ENCODE measurements around the gene TOP2B. TPM values are rescaled to one million over a fixed set of nuclear protein-coding genes. Genes with fewer than 3 reads are reported as not detected.
A peak's percentile ranks its signal among the peaks of the same experiment; 100 is the strongest.

The TOP2B gene, protein sequence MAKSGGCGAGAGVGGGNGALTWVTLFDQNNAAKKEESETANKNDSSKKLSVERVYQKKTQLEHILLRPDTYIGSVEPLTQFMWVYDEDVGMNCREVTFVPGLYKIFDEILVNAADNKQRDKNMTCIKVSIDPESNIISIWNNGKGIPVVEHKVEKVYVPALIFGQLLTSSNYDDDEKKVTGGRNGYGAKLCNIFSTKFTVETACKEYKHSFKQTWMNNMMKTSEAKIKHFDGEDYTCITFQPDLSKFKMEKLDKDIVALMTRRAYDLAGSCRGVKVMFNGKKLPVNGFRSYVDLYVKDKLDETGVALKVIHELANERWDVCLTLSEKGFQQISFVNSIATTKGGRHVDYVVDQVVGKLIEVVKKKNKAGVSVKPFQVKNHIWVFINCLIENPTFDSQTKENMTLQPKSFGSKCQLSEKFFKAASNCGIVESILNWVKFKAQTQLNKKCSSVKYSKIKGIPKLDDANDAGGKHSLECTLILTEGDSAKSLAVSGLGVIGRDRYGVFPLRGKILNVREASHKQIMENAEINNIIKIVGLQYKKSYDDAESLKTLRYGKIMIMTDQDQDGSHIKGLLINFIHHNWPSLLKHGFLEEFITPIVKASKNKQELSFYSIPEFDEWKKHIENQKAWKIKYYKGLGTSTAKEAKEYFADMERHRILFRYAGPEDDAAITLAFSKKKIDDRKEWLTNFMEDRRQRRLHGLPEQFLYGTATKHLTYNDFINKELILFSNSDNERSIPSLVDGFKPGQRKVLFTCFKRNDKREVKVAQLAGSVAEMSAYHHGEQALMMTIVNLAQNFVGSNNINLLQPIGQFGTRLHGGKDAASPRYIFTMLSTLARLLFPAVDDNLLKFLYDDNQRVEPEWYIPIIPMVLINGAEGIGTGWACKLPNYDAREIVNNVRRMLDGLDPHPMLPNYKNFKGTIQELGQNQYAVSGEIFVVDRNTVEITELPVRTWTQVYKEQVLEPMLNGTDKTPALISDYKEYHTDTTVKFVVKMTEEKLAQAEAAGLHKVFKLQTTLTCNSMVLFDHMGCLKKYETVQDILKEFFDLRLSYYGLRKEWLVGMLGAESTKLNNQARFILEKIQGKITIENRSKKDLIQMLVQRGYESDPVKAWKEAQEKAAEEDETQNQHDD (N-terminal part only)
- 100 to 1,000 TPM; 268 to 328 (median 295) TPM for polyA plus RNA-seq (ENCODE audit: insufficient read length in 4 of 4)

GRCh38 chr3:25664812-25665314, at the start of gene TOP2B:
TSS of gene TOP2B (minus strand) at chr3:25664907. CDS start at chr3:25664297, 610 bp downstream.
- peak; percentile 92 to 97 (median 96) for DNase-seq (ENCODE audit: low read depth in 4 of 4, low spot score in 2 of 4)

DNA sequence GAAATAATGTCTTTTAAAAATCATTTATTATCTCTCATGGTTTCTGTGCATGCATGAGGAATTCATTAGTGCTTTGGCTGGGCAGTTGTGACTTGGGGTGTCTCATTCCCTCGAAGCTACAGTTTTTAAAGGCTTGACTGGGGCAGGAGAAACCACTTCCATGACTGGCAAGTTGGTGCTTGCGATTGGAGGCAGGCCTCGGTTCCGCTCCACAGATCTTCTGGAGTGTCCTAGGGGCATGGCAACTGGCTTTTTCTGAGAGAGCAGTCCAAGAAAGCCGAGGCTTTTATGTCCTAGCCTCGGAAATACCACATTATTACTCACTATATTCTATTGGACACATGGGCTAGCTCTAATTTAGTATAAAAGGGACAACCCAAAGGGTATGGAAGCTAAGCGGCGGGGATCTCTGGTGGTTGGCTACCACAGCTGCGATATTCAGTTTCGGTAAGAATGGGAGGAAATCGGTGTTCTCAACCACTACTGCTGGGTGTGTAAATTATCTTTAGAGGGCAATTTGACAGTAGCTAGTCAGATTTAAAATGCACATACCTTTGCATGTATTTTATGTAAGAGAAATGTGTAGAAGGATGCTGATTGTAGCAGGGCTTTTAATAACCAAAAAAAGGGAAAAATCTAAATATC, 48.8 kb upstream of the TOP2B start:
- DNase-seq (ENCODE audit: low read depth in 4 of 4, low spot score in 2 of 4), result no peak

- DNase-seq (ENCODE audit: low read depth in 4 of 4, low spot score in 2 of 4), result no peak
Measured at GRCh38 chr3:25711090-25711489, 46.4 kb upstream of the TOP2B start.

DNA sequence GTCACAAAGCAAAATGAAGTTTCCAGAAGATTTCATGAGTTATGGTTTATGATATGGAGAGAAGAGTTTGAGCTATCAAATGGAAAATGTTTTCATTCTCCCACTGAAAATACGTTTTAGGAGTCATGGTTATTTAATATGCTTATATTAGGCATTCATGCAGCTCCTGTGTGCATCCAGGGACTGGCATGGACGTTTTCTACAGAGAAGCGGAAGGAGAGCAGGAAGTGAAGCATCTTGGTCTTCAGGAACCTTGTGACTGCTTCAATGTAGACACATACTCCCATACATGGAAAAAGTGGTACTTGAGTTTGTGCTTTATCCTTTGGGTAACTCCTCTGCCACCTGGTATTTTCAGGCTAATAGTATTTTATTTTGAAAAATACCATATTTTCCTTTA, 43.3 kb upstream of the TOP2B start:
- no peak for DNase-seq (ENCODE audit: low read depth in 4 of 4, low spot score in 2 of 4)

DNA sequence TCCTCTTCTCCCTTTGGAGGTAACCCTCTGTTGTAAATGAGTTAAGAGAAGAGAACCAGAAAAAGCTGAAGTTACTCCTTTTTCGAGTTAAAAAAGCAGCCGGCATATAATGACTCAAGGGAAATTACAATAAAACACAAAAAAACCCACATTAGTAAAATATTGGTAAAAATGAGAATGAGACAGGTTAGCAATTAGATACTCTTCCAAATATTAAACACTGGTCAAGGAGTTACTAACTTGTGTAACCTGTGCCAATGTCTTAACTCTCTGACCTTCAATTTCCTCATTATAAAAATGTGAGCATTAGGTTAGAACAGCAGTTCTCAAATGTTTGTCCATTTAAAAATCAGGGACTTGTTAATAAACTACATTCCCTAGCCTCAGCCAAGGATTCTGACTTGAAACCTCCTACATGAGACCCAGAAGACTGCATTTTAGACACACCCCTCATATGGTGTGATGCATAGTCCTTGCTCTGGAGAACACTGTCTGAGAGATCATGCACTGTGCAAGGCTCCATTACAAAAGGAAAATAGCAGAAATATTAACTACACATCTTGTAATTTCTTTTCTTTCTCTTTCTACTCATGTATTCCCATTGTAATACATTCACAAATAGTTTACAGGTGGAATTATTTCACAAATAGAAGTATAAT, 42.7 kb upstream of the TOP2B start:
- DNase-seq (ENCODE audit: low read depth in 4 of 4, low spot score in 2 of 4), result no peak

DNA sequence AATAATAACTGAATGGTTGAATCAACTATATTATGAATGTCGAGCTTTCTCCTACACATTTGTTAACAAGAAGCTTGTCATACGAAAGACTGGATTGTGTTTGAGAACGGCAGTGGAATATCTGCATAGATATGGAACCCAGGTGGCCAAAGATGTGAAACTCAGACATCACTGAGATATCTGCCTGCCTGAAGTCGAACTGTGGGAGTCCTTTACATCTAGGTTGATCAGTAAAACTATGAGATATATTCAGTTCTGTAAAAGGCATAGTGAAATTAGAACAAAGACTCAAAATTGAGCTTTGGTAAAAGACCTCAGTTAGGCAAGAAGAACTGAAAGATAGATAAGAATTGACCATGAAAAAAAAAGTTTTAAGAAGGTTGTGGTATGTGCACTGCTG, 41.5 kb upstream of the TOP2B start:
- no peak for DNase-seq (ENCODE audit: low read depth in 4 of 4, low spot score in 2 of 4)

DNA sequence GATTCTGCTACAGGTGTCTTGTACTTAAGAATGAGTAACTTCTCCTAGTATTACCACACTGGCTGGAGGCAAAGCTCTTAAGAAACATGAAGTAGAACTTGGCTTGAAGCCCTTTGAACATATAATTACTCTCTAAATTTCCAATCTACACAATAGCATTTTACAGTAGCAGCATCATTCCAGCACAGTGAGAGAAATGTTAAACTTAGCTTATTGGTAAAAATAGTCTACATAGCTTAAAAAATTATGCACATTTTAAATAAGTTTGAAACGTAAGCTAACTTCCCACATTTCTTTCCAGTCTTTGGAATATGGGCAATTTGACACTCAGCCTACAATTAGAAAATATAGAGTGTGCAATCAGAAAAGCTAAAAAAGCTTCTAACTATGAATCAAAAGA, 32.8 kb upstream of the TOP2B start:
- no peak for DNase-seq (ENCODE audit: low read depth in 4 of 4, low spot score in 2 of 4)

DNA sequence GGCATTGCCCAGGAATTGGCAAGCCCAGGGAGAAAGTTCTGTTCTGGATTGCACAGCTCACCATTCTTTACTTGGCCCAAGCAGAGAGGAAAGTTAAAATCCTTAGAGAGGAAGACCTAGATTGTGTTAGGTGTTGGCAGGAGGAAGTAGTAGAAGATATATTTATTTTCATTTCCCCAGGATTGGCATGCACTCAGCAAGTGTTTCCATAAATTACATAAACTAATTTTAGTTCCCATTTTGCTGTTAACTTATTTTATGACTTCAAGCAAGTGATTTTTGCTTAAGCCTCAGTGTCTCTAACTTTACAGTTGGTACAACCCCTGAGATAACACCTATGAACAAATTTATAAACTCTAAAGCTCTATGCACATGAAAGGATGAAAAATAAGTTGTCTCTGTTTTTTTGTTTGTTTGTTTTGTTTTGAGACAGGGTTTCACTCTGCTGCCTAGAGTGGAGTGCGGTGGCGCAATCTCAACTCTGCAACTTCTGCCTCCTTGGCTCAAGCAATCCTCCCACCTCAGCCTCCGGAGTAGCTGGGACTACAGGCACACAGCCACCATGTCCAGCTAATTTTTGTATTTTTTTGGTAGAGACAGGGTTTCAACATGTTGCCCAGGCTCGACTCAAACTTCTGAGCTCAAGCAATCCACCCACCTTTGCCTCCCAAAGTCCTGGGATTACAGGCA, 31.2 kb upstream of the TOP2B start:
- DNase-seq (ENCODE audit: low read depth in 4 of 4, low spot score in 2 of 4), result no peak

DNA sequence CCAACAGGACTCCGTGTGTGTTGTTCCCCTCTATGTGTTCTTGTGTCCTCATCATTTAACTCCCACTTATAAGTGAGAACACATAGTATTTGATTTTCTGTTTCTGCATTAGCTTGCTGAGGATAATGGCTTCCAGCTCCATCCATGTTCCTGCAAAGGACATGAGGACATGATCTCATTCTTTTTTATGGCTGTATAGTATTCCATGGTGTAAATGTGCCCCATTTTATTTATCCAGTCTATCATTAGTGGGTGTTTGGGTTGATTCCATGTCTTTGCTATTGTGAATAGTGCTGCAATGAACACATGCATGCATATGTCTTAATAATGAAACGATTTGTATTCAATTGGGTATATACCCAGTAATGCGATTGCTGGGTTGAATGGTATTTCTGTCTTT, 28.5 kb upstream of the TOP2B start:
- no peak for DNase-seq (ENCODE audit: low read depth in 4 of 4, low spot score in 2 of 4)

GRCh38 chr3:25692341-25692740, 27.6 kb upstream of the TOP2B start:
- peak in 1 of 4 donors; percentile 12 for DNase-seq (ENCODE audit: low read depth in 4 of 4, low spot score in 2 of 4)

DNA sequence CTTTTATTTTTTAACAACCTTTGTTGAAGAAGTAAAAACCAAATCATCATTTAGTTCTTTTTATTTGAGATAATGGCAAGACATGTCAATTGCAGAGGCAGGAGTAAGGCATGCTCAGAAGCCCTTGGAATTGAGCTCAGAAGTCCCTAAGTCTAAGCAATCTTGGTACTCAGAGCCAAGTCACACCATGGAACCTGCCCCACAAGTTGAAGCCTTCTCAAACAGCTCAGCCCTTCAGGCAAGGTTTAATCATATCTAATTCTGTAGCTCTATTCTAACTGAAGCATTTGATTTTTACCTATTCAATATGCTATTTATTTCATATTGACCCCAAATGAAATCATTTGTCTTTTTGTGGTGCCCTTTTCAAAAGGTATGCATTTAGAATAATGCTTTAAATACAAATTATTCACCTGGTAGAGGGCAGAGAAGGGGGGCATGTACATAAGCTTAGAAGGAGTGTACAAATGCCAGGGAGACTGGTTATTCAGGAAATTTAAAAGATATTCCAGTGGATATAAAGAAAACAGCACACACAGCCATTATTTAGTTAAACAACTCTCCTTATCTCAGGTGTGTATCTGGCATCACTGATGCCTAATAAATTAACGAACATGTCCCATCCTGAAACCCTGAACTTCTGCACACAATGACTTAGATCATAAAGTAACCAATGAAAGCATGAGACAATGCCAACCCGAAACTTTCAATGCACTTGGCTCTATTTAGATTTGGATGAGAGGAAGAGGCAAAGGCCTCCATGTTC, 26.2 kb upstream of the TOP2B start:
- no peak for DNase-seq (ENCODE audit: low read depth in 4 of 4, low spot score in 2 of 4)

- no peak for DNase-seq (ENCODE audit: low read depth in 4 of 4, low spot score in 2 of 4)
Measured at GRCh38 chr3:25689226-25689625, 24.5 kb upstream of the TOP2B start.

DNA sequence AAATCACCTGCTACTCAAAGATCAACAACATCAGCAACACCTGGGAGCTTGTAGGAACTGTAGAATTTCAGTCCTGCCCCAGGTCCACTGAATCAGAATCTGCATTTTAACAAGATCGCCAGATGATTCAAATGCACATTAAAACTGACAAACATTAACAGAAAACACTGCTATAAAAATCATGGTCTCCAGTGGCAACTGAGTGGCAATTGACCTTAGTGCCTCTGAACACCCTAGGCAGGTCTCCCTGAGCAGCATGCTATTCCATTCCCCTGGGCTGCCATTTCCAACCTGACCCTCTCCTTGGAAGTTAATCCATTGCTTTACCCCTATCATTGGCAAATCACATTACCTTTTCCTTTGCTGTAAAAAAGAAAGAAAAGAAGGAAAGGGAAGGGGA, 23.0 kb upstream of the TOP2B start:
- DNase-seq (ENCODE audit: low read depth in 4 of 4, low spot score in 2 of 4), result no peak

DNA sequence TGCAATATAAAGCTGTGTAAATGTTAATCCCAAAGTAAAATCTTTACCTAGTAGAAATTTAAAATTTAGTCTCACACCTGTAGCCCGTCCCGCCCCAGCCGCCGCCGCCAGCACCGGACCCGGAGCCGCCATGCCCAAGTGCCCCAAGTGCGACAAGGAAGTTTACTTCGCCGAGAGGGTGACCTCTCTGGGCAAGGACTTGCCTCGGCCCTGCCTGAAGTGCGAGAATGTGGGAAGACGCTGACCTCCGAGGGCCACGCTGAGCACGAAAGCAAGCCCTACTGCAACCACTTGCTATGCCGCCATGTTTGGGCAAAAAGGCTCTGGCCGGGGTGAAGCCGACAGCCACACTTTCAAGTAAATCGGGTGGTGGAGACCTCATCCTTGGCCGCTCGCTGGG, 22.1 kb upstream of the TOP2B start:
- DNase-seq (ENCODE audit: low read depth in 4 of 4, low spot score in 2 of 4), result no peak

GRCh38 chr3:25683882-25684281, 19.2 kb upstream of the TOP2B start:
- no peak for DNase-seq (ENCODE audit: low read depth in 4 of 4, low spot score in 2 of 4)

DNA sequence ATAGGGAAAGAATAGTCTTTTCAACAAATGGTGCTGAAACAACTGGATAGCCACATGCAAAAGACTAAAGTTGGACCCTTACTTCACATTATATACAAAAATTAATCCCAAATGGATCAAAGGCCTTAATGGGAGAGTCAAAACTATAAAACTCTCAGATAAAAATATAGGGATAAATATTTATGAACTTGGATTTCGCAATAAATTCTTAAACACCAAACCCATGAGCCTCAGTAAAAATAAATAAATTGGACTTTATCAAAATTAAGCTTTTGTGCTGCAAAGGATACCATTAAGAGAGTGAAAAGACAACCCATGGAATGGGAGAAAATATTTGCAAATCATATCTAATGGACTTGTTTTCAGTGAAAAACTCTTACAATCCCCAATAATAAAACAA, 18.7 kb upstream of the TOP2B start:
- no peak for DNase-seq (ENCODE audit: low read depth in 4 of 4, low spot score in 2 of 4)

DNA sequence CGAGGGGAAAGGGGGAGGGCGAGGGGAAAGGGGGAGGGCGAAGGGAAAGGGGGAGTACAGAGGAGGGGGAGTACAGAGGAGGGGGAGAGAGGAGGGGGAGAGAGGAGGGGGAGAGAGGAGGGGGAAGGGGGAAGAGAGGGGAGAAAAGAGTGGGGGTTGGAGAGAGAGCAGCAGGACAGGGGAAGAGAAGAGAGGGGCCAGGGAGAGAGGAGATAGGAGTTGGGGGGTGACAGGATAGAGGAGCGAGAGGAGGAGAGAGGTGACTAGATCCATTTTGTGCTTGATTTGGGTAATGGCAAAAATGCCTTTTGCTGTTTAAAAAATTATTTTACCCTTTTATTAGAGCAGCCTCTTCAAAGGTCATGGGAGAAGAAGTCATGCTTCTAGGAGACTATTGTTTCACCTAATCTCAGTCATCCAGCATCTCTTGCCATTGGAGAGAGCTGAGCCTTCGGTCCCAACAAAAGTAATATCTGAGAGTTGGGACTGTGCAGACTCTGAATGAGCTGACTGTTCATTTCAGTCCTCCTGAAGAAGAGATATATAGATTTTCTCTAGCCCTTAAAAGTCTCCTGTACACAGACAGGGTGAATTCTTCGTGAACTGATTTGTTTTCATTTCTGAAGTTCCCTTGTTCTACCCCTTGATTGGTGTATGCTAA, 15.1 kb upstream of the TOP2B start:
- DNase-seq (ENCODE audit: low read depth in 4 of 4, low spot score in 2 of 4), result no peak

- DNase-seq (ENCODE audit: low read depth in 4 of 4, low spot score in 2 of 4), result no peak
Measured at GRCh38 chr3:25679166-25679565, 14.5 kb upstream of the TOP2B start.

Measured in left renal cortex interstitium (tissue), 4 donors.